Naive thymus-derived CD8-positive, alpha-beta T cell (primary cell): ENCODE data around the gene ADAMTS15. TPM values are rescaled to one million over a fixed set of nuclear protein-coding genes. Genes with fewer than 3 reads are reported as not detected.
A peak's percentile ranks its signal among the peaks of the same experiment; 100 is the strongest.

Experiments
- ATAC-seq, 2 donors: fragments of 150-1000 bp; cut with Tn5 transposase in 1 of 2; sonication (Bioruptor Pico), chemical (Tn5 transposase) in 1 of 2; 1 replicate in 1 of 2; 2 replicates in 1 of 2; pipeline ENCODE4 v1.10.0; 2021; ENCODE audit warnings: mild to moderate bottlenecking in 2 of 2, moderate library complexity in 2 of 2
- POLR2A ChIA-PET: fragments of 350-600 bp; sonication (Branson Sonifier 250); formaldehyde crosslinking; loops from one replicate; lab custom pipeline; 2021; ENCODE audit warnings: antibody characterized with exemption; lab: Charles Lee
- DNase-seq, 10 donors: peaks; one replicate each; pipeline versions ENCODE4 v3.0.0 to v3.0.0-alpha.2; 2020 to 2022
- H3K27ac Mint-ChIP-seq, 10 donors: one replicate each; pipeline ENCODE4 v1.8.0; 2020 to 2022; ENCODE audit warnings: mild to moderate bottlenecking in 10 of 10, mixed read lengths in 10 of 10, moderate library complexity in 4 of 10, inconsistent platforms in 1 of 10
- H3K27me3 Mint-ChIP-seq, 5 donors: one replicate each; pipeline ENCODE4 v1.8.0; 2021 to 2022; ENCODE audit warnings: mixed read lengths in 5 of 5
- H3K36me3 Mint-ChIP-seq, 3 donors: one replicate each; pipeline ENCODE4 v1.8.0; 2020 to 2022; ENCODE audit warnings: mixed read lengths in 3 of 3, mild to moderate bottlenecking in 2 of 3, inconsistent platforms in 1 of 3
- H3K4me1 Mint-ChIP-seq, 4 donors: one replicate each; pipeline ENCODE4 v1.8.0; 2021 to 2022; ENCODE audit warnings: mixed read lengths in 4 of 4
- H3K4me3 Mint-ChIP-seq, 10 donors: one replicate each; pipeline ENCODE4 v1.8.0; 2020 to 2022; ENCODE audit warnings: mild to moderate bottlenecking in 10 of 10, mixed read lengths in 10 of 10, moderate library complexity in 6 of 10, inconsistent platforms in 1 of 10
- H3K9me3 Mint-ChIP-seq, 9 donors: one replicate each; pipeline ENCODE4 v1.8.0; 2020 to 2022; ENCODE audit warnings: mixed read lengths in 9 of 9, mild to moderate bottlenecking in 3 of 9, inconsistent platforms in 1 of 9, moderate library complexity in 1 of 9
- polyA plus RNA-seq, 3 donors: library from polyadenylated mRNA; unstranded; fragments of 300-500 nt; fragmentation: Illumina TruSeq; gene quantifications; one replicate each; pipeline ENCODE4 v1.2.3, GENCODE V29; 2021
- total RNA-seq, 8 experiments: library from RNA in 2 of 8; stranded (reverse) in 2 of 8; gene quantifications; one replicate each; pipeline ENCODE4 v1.2.3 and lab custom pipeline; 2021 to 2026

Gene ADAMTS15
- under 1 TPM in 1 of 2 experiments, not detected in 1; 0.05 TPM for total RNA-seq
- not detected for polyA plus RNA-seq
- 0 to 0.07 (median 0) reads per million in 6 experiments for total RNA-seq (lab: John Stamatoyannopoulos, UW)

DNA sequence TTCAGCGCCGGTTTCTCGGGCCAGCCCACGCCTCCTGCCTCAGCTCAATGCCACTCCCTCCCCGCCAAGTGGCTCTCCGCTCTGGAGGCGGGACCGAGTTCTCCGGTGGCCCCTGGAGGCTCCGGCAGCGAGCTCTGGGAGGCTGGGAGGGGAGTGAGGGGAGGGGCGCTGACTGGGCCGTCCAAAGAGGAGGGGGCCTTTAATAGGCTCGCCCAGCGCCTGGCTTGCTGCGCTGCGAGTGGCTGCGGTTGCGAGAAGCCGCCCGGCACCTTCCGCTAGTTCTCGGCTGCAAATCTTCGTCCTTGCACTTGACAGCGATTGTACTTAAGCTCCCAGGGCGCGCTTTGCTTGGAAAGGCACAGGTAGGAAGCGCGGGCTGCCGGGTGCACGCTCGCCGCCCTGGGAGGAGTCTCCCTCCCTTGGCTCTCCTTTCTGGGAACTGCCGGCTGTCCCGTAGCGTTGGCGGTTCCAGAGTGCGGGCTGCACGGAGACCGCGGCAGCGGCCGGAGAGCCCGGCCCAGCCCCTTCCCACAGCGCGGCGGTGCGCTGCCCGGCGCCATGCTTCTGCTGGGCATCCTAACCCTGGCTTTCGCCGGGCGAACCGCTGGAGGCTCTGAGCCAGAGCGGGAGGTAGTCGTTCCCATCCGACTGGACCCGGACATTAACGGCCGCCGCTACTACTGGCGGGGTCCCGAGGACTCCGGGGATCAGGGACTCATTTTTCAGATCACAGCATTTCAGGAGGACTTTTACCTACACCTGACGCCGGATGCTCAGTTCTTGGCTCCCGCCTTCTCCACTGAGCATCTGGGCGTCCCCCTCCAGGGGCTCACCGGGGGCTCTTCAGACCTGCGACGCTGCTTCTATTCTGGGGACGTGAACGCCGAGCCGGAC, at the start of gene ADAMTS15:
Gene ADAMTS15, plus strand, starts transcription at position 230 of the 894 bp plus-strand sequence. Its CDS starts 329 bp downstream, at position 559.
- H3K27ac Mint-ChIP-seq = peak within 1 kb of the TSS in 1 of 10 donors; percentile 59
- no peak for DNase-seq
- ATAC-seq = no peak
- peaks cover 6 to 76% (median 39%) of the 10 kb centered on the region in 5 donors for H3K27me3 Mint-ChIP-seq
- H3K4me3 Mint-ChIP-seq = peak within 1 kb of the TSS in 8 of 10 donors; percentile 10 to 76 (median 53)
- POLR2A ChIA-PET = no interaction called here
- no peaks in the 10 kb centered on the region for H3K9me3 Mint-ChIP-seq
- H3K36me3 Mint-ChIP-seq = no peaks in the 10 kb centered on the region
- peaks cover 0 to 13% (median 4%) of the 10 kb centered on the region in 4 donors for H3K4me1 Mint-ChIP-seq

DNA sequence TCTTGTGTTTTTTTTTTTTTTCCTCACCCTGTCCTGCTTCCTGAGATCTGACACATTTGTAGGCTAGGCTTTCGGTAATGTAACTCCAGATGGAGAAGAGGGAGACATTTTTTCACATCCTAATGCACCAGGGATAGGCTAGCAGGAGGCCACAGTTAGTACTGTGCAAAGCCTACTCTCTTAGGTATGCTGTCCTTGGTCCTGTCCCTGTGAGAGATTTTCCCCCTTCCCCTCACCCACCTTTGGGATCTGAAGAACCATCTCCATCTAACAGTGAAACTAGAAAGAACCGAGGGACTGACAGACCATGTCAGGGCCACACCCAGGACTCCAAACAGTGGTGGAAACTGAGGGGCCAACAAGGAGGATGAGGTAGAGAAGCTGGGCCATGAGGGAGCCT, 49.2 kb upstream of the ADAMTS15 start:
- H3K4me1 Mint-ChIP-seq = peaks cover 13 to 19% (median 16%) of the 10 kb centered on the region in 4 donors
- ATAC-seq = no peak
- peak overlapping the region in 1 of 10 donors; percentile 22 for H3K27ac Mint-ChIP-seq
- no peaks in the 10 kb centered on the region for H3K9me3 Mint-ChIP-seq
- no peaks in the 10 kb centered on the region for H3K36me3 Mint-ChIP-seq
- POLR2A ChIA-PET = interaction anchor here (0.7 kb wide), 1 partner anchor 555 kb away, joined by 3 read pairs; no protein-coding TSS in a partner anchor
- H3K4me3 Mint-ChIP-seq = no peak overlapping the region
- peaks cover 5 to 59% (median 30%) of the 10 kb centered on the region in 5 donors for H3K27me3 Mint-ChIP-seq
- DNase-seq = no peak

DNA sequence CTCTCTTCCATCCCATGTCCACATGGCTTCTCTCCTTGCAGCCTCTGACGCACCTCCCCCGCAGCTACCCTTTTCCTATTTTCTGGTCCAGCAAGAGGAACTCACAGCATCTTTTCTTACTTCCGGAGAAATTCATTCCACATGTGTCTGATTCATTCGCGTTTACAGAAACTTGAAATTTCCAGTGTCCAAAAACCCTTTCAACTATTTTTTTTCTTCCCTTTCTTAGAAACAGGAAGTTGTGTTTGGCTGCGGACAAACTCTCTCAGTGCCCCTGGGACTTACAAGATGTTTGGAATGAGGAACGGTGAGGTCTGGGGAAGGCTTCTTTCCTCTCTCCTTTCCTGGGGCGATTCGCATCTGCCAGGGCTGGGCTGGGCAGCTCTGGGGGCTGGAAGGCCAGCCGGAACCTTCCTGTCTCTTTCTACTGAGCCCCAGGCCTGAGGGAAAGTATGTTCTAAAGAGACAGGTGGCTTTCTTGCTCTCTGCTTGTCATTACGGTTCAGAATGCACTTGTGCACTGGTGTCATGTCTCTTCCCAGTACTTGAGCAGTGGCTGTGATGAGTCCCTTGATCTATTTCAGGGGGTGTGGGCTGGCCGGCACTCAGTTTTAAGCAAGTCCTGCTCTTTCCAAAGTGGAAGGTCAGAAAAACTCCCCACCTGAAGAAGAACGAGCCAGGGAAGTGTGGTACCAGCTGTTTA, 47.5 kb upstream of the ADAMTS15 start:
- ATAC-seq = no peak
- POLR2A ChIA-PET = no interaction called here
- Mint-ChIP-seq H3K4me3 (no peak overlapping the region), H3K36me3 (no peaks in the 10 kb centered on the region), H3K4me1 (peaks cover 13 to 18% (median 16%) of the 10 kb centered on the region in 4 donors), H3K27ac (peak overlapping the region in 2 of 10 donors; percentile 1 to 25), H3K27me3 (peaks cover 5 to 53% (median 26%) of the 10 kb centered on the region in 5 donors), H3K9me3 (no peaks in the 10 kb centered on the region)
- DNase-seq = no peak

DNA sequence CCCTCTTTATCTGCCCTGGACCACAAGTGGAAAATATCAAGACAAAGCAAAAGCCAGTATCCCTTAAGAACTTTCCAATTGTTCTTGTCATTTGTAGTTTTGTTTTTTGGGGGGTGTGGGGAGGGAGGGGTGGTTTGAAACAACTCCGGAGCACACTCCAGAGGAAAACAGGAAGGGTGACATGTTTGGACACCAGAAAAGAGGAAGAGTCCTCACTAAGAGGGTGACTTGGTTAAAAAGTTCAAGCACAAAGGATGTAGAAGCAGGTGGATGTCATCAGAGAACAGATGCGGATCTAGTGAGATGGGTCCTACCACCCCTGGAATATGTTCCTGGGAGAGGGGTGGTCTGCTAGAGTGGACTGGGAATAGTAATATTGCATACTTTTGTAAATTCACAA, 45.9 kb upstream of the ADAMTS15 start:
- H3K4me3 Mint-ChIP-seq = no peak overlapping the region
- H3K27ac Mint-ChIP-seq = no peak overlapping the region
- no peaks in the 10 kb centered on the region for H3K9me3 Mint-ChIP-seq
- DNase-seq = no peak
- ATAC-seq = no peak
- POLR2A ChIA-PET = no interaction called here
- peaks cover 13 to 17% (median 15%) of the 10 kb centered on the region in 4 donors for H3K4me1 Mint-ChIP-seq
- peaks cover 3 to 37% (median 21%) of the 10 kb centered on the region in 5 donors for H3K27me3 Mint-ChIP-seq
- no peaks in the 10 kb centered on the region for H3K36me3 Mint-ChIP-seq

- H3K4me3 Mint-ChIP-seq = no peak overlapping the region
- no peak overlapping the region for H3K27ac Mint-ChIP-seq
- POLR2A ChIA-PET = no interaction called here
- no peaks in the 10 kb centered on the region for H3K36me3 Mint-ChIP-seq
- no peaks in the 10 kb centered on the region for H3K9me3 Mint-ChIP-seq
- peaks cover 3 to 29% (median 16%) of the 10 kb centered on the region in 5 donors for H3K27me3 Mint-ChIP-seq
- ATAC-seq = no peak
- no peak for DNase-seq
- peaks cover 13 to 17% (median 14%) of the 10 kb centered on the region in 4 donors for H3K4me1 Mint-ChIP-seq
These were observed 45.1 kb upstream of the ADAMTS15 start for GRCh38 chr11:130403271-130403804.

- Mint-ChIP-seq H3K9me3 (no peaks in the 10 kb centered on the region), H3K27ac (peak overlapping the region in 1 of 10 donors; percentile 1), H3K4me1 (peaks cover 13 to 17% (median 14%) of the 10 kb centered on the region in 4 donors), H3K27me3 (peaks cover 3 to 23% (median 13%) of the 10 kb centered on the region in 5 donors), H3K4me3 (no peak overlapping the region), H3K36me3 (no peaks in the 10 kb centered on the region)
- POLR2A ChIA-PET = no interaction called here
- no peak for DNase-seq
- no peak for ATAC-seq
These were observed 44.5 kb upstream of the ADAMTS15 start for GRCh38 chr11:130403967-130404366.

DNA sequence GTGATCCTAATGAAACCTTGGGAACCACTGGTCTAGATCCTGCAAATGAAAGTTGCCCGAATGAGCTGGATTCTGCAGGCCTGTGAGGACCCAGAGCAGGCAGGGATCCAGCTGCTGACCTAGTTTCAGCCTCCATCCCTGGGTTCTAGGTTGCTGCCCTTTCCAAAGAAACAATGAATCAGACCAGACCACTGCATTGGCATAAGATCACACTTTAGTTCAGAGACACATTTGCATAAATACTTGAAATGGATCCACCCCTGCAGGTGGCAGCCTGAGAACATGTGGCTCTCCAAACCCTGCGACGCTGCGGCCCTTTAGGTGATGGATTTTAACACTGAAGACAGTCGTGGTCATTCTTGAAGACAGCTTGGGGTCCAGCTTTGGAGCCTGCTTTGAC, 43.7 kb upstream of the ADAMTS15 start:
- Mint-ChIP-seq H3K4me3 (no peak overlapping the region), H3K27me3 (peaks cover 3 to 18% (median 13%) of the 10 kb centered on the region in 5 donors), H3K36me3 (no peaks in the 10 kb centered on the region), H3K9me3 (no peaks in the 10 kb centered on the region), H3K27ac (no peak overlapping the region), H3K4me1 (peaks cover 13 to 17% (median 14%) of the 10 kb centered on the region in 4 donors)
- ATAC-seq = no peak
- POLR2A ChIA-PET = no interaction called here
- DNase-seq = no peak

- ATAC-seq (no peak), DNase-seq (no peak)
- POLR2A ChIA-PET = no interaction called here
- Mint-ChIP-seq H3K4me3 (no peak overlapping the region), H3K27ac (no peak overlapping the region), H3K27me3 (peaks cover 2 to 17% (median 6%) of the 10 kb centered on the region in 5 donors), H3K36me3 (no peaks in the 10 kb centered on the region), H3K9me3 (no peaks in the 10 kb centered on the region), H3K4me1 (peaks cover 8 to 13% (median 8%) of the 10 kb centered on the region in 4 donors)
These were observed 43.0 kb upstream of the ADAMTS15 start for GRCh38 chr11:130405428-130405827.

- POLR2A ChIA-PET = no interaction called here
- Mint-ChIP-seq H3K36me3 (no peaks in the 10 kb centered on the region), H3K27ac (no peak overlapping the region), H3K27me3 (peaks cover 0 to 9% (median 4%) of the 10 kb centered on the region in 5 donors), H3K4me3 (no peak overlapping the region), H3K9me3 (no peaks in the 10 kb centered on the region), H3K4me1 (no peaks in the 10 kb centered on the region)
- no peak for ATAC-seq
- DNase-seq = no peak
These were observed 40.5 kb upstream of the ADAMTS15 start for GRCh38 chr11:130407978-130408377.

DNA sequence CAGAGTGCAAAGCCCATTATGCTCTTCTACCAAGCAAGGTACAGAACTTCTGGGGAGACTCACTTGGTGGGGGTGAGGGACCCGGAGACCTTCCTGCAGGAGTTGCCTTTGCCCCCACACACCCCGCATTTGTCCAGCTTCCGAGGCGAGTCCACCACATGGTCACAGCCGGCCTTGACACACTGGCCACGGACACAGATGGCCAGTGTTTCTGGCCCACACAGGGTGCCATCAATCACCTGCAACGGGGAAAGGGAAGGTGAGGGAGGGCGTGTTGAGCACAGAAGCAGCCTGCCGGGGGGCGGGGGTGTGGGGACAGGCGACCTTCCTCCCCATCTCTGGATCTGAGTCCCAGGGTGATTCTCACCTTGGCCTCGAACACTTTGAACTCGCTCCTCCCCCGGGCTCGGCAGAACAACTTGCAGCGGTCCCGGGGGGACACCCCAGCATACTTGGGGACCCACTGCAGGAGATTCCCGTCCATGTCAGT, 40.0 kb upstream of the ADAMTS15 start:
- no peaks in the 10 kb centered on the region for H3K9me3 Mint-ChIP-seq
- no peak overlapping the region for H3K27ac Mint-ChIP-seq
- POLR2A ChIA-PET = no interaction called here
- ATAC-seq (no peak), DNase-seq (no peak)
- H3K27me3 Mint-ChIP-seq = peaks cover 0 to 9% (median 4%) of the 10 kb centered on the region in 5 donors
- no peaks in the 10 kb centered on the region for H3K36me3 Mint-ChIP-seq
- H3K4me1 Mint-ChIP-seq = no peaks in the 10 kb centered on the region
- no peak overlapping the region for H3K4me3 Mint-ChIP-seq

DNA sequence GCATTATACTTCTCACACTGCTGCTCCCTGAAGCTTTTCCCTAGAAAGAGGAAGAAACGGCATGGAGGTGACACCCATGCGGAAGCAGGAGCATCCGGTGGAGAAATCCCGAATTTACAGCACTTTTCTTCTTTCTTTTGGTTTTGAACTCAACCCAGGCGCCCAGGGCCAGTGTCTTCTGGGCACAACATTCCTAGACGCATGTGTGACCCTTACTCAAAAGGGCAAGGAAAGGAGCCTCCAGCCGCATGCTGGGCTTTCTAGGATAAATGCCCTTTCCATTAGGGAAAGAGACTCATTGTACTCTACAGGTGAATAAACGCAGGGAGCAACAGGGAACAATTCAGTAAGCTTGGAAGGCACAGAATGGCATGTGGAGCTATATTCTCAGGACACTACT, 39.5 kb upstream of the ADAMTS15 start:
- Mint-ChIP-seq H3K4me1 (no peaks in the 10 kb centered on the region), H3K27ac (no peak overlapping the region), H3K27me3 (peaks cover 0 to 9% (median 4%) of the 10 kb centered on the region in 5 donors), H3K9me3 (no peaks in the 10 kb centered on the region), H3K4me3 (no peak overlapping the region), H3K36me3 (no peaks in the 10 kb centered on the region)
- no peak for DNase-seq
- ATAC-seq = no peak
- POLR2A ChIA-PET = no interaction called here

GRCh38 chr11:130409594-130410388, 38.7 kb upstream of the ADAMTS15 start:
- no peak for DNase-seq

More at GRCh38 chr11:130409594-130410388, 38.7 kb upstream of the ADAMTS15 start:
- POLR2A ChIA-PET = no interaction called here
- Mint-ChIP-seq H3K4me1 (no peaks in the 10 kb centered on the region), H3K9me3 (no peaks in the 10 kb centered on the region), H3K27ac (no peak overlapping the region), H3K27me3 (peaks cover 0 to 9% (median 6%) of the 10 kb centered on the region in 5 donors), H3K4me3 (no peak overlapping the region), H3K36me3 (no peaks in the 10 kb centered on the region)
- no peak for ATAC-seq
